Measurements from ENCODE around the gene ZNF493. TPM values are rescaled to one million over a fixed set of nuclear protein-coding genes. Genes with fewer than 3 reads are reported as not detected.
A peak's percentile ranks its signal among the peaks of the same experiment; 100 is the strongest.

ZNF493 gene
- total RNA-seq = 60.5 TPM

GRCh38 chr19:21396893-21397572 lies at the start of gene ZNF493:
TSS of gene ZNF493 (plus strand) at chr19:21397133. CDS start at chr19:21397238, 105 bp downstream.
- DNase-seq = peak; percentile 97

- no peak for DNase-seq
Observed at GRCh38 chr19:21352830-21353229, 44.1 kb upstream of the ZNF493 start.

- DNase-seq = peak; percentile 97
Observed at GRCh38 chr19:21358768-21359451, 38.0 kb upstream of the ZNF493 start, which contains the start of gene ZNF738. TSS of gene ZNF738 (plus strand) at chr19:21359000. CDS start at chr19:21359141, 141 bp downstream.

GRCh38 chr19:21362291-21362690 lies 34.6 kb upstream of the ZNF493 start:
- no peak for DNase-seq

- no peak for DNase-seq
Observed at GRCh38 chr19:21383980-21384582, 12.9 kb upstream of the ZNF493 start.

GRCh38 chr19:21396121-21396520 lies 812 bp upstream of the ZNF493 start:
- no peak for DNase-seq

- DNase-seq = no peak
Observed at GRCh38 chr19:21398851-21399250, 1.9 kb downstream of the ZNF493 start.

GRCh38 chr19:21402303-21402985 lies 5.5 kb downstream of the ZNF493 start:
- DNase-seq = no peak

- DNase-seq = no peak
Observed at GRCh38 chr19:21410166-21410565, 13.2 kb downstream of the ZNF493 start.

GRCh38 chr19:21422244-21422643 lies 25.3 kb downstream of the ZNF493 start:
- no peak for DNase-seq

- no peak for DNase-seq
Observed at GRCh38 chr19:21423057-21424041, 26.4 kb downstream of the ZNF493 start.

GRCh38 chr19:21430675-21431074 lies 33.7 kb downstream of the ZNF493 start:
- no peak for DNase-seq

- no peak for DNase-seq
Observed at GRCh38 chr19:21432590-21432989, 35.7 kb downstream of the ZNF493 start.

GRCh38 chr19:21434516-21434915 lies 37.6 kb downstream of the ZNF493 start:
- no peak for DNase-seq

- DNase-seq = no peak
Observed at GRCh38 chr19:21434967-21435544, 38.1 kb downstream of the ZNF493 start.

GRCh38 chr19:21439201-21439751 lies 42.3 kb downstream of the ZNF493 start:
- DNase-seq = no peak

GRCh38 chr19:21440321-21440720 lies 43.4 kb downstream of the ZNF493 start:
- no peak for DNase-seq

GRCh38 chr19:21451187-21451586 lies 54.3 kb downstream of the ZNF493 start:
- no peak for DNase-seq

- no peak for DNase-seq
Observed at GRCh38 chr19:21454901-21455300, 58.0 kb downstream of the ZNF493 start.

GRCh38 chr19:21460686-21461085 lies 63.8 kb downstream of the ZNF493 start:
- DNase-seq = no peak

GRCh38 chr19:21462540-21462939 lies 65.6 kb downstream of the ZNF493 start:
- no peak for DNase-seq

All from skin of body (tissue), 2 donors.